Measurements from ENCODE around the gene SNORC. TPM values are rescaled to one million over a fixed set of nuclear protein-coding genes. Genes with fewer than 3 reads are reported as not detected.

Gene SNORC
- total RNA-seq = 1 to 10 TPM in 4 of 10 donors, under 1 TPM in 6; 0.71 to 1.7 (median 0.94) TPM
- 1 to 10 TPM in 1 of 2 donors, under 1 TPM in 1; 0.70 to 1.6 TPM for polyA plus RNA-seq
- long read RNA-seq, donor 1, partial matches to known transcripts = 0 of 4 reads
- long read RNA-seq, donor 1, other reads (novel, unspliced or antisense) = 4 of 4 reads
- long read RNA-seq, donor 2 = 0 reads
- long read RNA-seq, donor 3, partial matches to known transcripts = 0 of 9 reads
- long read RNA-seq, donor 3, other reads (novel, unspliced or antisense) = 9 of 9 reads

DNA sequence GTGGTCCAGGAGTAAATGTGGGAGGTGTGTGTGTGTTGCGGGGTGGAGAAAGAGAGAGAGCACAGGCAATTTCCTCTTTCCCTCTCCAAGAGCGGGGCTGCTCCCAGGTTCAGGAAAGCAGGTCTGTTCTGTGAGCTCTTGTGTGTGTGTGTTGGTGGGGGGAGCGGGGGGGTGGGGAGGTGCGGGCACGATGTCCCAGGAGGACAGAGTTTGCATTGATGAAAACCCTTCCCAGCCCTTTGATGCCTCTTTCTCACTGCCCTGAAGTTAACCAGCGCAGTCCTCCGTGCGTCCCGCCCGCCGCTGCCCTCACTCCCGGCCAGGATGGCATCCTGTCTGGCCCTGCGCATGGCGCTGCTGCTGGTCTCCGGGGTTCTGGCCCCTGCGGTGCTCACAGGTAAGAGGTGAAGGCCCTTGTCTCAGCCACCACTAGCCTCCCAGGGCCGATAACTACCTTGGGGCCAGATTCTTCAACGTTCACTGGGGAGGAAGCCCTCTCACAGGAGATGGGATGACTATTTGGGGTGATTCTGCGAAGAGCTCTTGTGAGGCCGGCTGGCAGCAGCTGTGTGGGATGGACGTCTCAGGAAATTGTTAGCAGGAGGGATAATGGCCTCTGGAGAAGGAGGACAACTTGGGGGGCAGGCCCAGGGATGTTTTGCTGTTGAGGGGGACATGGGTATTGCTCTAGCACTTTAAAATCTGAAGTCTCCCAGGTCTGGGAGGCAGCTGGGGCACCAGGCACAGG, at the start of gene SNORC:
SNORC (plus strand) TSS at position 247 of the 748 bp plus-strand sequence; CDS start at position 325, 78 bp downstream.
- intact Hi-C loops (cut with DNase I) = no loop called here
- H3K9me3 ChIP-seq = no peaks in the 10 kb centered on the region
- no peak for ATAC-seq
- H3K4me1 ChIP-seq = peaks cover 0 to 3% (median 0%) of the 10 kb centered on the region in 9 donors
- H3K27me3 ChIP-seq = peaks cover 2 to 11% (median 7%) of the 10 kb centered on the region in 7 donors
- no peak within 1 kb of the TSS for H3K4me3 ChIP-seq
- no peak for DNase-seq
- no peak within 1 kb of the TSS for H3K27ac ChIP-seq
- peaks cover 0 to 5% (median 0%) of the 10 kb centered on the region in 9 donors for H3K36me3 ChIP-seq
- WGBS, 2 donors = 89% methylated on average over 21 of the region's 21 CpGs
- TF ChIP-seq, protein P1, sequence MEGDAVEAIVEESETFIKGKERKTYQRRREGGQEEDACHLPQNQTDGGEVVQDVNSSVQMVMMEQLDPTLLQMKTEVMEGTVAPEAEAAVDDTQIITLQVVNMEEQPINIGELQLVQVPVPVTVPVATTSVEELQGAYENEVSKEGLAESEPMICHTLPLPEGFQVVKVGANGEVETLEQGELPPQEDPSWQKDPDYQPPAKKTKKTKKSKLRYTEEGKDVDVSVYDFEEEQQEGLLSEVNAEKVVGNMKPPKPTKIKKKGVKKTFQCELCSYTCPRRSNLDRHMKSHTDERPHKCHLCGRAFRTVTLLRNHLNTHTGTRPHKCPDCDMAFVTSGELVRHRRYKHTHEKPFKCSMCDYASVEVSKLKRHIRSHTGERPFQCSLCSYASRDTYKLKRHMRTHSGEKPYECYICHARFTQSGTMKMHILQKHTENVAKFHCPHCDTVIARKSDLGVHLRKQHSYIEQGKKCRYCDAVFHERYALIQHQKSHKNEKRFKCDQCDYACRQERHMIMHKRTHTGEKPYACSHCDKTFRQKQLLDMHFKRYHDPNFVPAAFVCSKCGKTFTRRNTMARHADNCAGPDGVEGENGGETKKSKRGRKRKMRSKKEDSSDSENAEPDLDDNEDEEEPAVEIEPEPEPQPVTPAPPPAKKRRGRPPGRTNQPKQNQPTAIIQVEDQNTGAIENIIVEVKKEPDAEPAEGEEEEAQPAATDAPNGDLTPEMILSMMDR (IDR thresholded peaks at IDR 0.05) = no peak

DNA sequence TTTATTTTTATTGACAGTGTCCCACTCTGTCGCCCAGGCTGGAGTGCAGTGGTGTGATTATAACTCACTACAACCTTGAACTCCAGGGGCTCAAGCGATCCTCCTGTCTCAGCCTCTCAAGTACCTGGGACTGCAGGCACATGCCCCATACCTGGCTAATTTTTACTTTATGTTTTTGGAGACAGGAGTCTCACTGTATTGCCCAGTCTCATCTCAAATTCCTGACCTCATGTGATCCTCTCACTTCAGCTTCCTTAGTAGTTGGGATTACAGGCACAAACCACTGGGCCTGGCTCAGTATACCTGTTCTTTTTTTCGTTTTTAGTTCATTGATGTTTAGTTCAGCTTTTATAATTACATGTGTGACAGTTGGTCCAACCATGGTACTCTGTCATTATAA, 40.1 kb upstream of the SNORC start:
- DNase-seq (no peak), ATAC-seq (no peak)
- 91 to 93% methylated on average over 3 of the region's 3 CpGs for WGBS, 2 donors
- H3K27ac ChIP-seq = no peak overlapping the region
- H3K4me3 ChIP-seq = no peak overlapping the region
- no peaks in the 10 kb centered on the region for H3K27me3 ChIP-seq
- intact Hi-C loops (cut with DNase I) = no loop called here
- peaks cover 0 to 19% (median 0%) of the 10 kb centered on the region in 9 donors for H3K4me1 ChIP-seq
- H3K36me3 ChIP-seq = peaks cover 0 to 96% (median 37%) of the 10 kb centered on the region in 9 donors
- TF ChIP-seq, protein P1 (IDR thresholded peaks at IDR 0.05) = no peak
- H3K9me3 ChIP-seq = no peaks in the 10 kb centered on the region

DNA sequence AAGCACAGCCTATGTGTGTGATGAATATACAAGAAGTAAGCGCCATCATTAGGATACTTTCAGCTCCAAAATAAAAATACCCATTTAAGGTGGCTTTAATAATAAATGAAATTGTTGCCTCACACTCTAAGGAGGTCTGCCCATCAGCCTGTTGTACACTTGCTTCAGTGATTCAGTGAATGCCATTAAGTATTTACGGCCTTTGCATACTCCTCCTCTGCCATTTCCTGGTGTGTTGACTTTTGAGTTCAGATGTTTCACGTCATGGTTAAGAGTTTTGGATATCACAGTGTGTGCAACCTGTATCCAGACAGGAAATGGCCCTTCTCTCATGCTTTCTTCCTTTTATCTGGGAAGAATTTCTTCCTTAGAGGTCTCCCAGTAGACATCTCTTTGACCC, 38.6 kb upstream of the SNORC start:
- Histone ChIP-seq H3K27ac (no peak overlapping the region), H3K4me1 (peaks cover 0 to 29% (median 0%) of the 10 kb centered on the region in 9 donors), H3K36me3 (peaks cover 0 to 95% (median 37%) of the 10 kb centered on the region in 9 donors), H3K27me3 (no peaks in the 10 kb centered on the region), H3K9me3 (no peaks in the 10 kb centered on the region), H3K4me3 (no peak overlapping the region)
- DNase-seq = no peak
- ATAC-seq = no peak
- WGBS, 2 donors = 89 to 91% methylated on average over 3 of the region's 3 CpGs
- TF ChIP-seq, protein P1 (IDR thresholded peaks at IDR 0.05) = no peak
- intact Hi-C loops (cut with DNase I) = no loop called here

DNA sequence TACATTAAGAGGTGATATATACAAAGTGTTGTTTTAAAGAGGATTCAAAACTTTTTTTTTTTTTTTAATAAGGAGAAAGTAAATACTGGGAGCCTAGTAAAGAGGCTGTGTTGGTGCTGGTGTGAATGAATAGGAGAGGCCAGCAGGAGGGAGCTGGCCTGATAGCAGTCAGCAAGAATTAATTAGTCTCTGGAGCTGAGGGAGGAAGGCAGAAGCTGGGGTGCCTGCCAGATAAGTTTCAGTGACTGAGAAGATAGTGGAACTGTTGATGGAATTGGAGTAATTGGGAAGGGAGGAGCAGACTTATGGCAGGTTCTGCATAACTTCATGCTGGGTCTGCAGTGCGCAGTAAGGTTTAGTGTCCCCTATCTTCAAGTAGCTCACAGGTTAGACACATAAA, 36.2 kb upstream of the SNORC start:
- ATAC-seq = peak in 6 of 8 donors; percentile 43 to 73 (median 65)
- intact Hi-C loops (cut with DNase I) = no loop called here
- TF ChIP-seq, protein P1 (IDR thresholded peaks at IDR 0.05) = no peak

More for the DNA sequence above, 36.2 kb upstream of the SNORC start:
- peaks cover 0 to 91% (median 37%) of the 10 kb centered on the region in 9 donors for H3K36me3 ChIP-seq
- no peak overlapping the region for H3K4me3 ChIP-seq
- DNase-seq = no peak
- peaks cover 0 to 43% (median 18%) of the 10 kb centered on the region in 9 donors for H3K4me1 ChIP-seq
- H3K9me3 ChIP-seq = no peaks in the 10 kb centered on the region
- H3K27me3 ChIP-seq = no peaks in the 10 kb centered on the region
- H3K27ac ChIP-seq = peak overlapping the region in 1 of 10 donors; percentile 2
- 63 to 85% methylated on average over 1 of the region's 1 CpG for WGBS, 2 donors

Data from heart right ventricle (tissue), 16 donors.